Lower leg skin (tissue), 4 donors: ENCODE results near the gene CTNNA2. TPM values are rescaled to one million over a fixed set of nuclear protein-coding genes. Genes with fewer than 3 reads are reported as not detected.

Experiments
- DNase-seq, 2 donors: peaks; one replicate each; pipeline ENCODE4 v3.0.0-alpha.2; 2019; ENCODE audit warnings: low spot score in 2 of 2
- H3K4me3 ChIP-seq: fragments of 200-600 bp; sonication (generic); 2 replicates; pipeline ENCODE4 v1.5.1; 2017; ENCODE audit warnings: mild to moderate bottlenecking, low read depth; ENCODE audit not compliant: poor library complexity, severe bottlenecking
- POLR2A ChIP-seq, 2 donors: fragments of 450-650 bp; IDR thresholded peaks; one replicate each; pipeline ENCODE4 v1.6.1; 2016 to 2017; ENCODE audit warnings: antibody characterized with exemption in 2 of 2, mild to moderate bottlenecking in 1 of 2, moderate library complexity in 1 of 2
- WGBS, 2 donors: methylation state at CpG; one replicate each; pipeline ENCODE4 v1.1.5; 2018; 5-methylcytosine and 5-hydroxymethylcytosine counted together
- intact Hi-C: fragments of 100-400 bp; cut with DNase I; formaldehyde crosslinking; loops from one replicate; pipeline ENCODE4 v1.15.0; 2023; ENCODE audit warnings: low total_unique reads
- total RNA-seq, 4 donors: library from RNA; depleted of rRNA; stranded (reverse); fragments of >200 nt; gene quantifications; one replicate each; pipeline ENCODE4 v1.1.0, GENCODE V29; 2016
- TF ChIP-seq, protein P1 (sequence below), 3 donors: fragments of 450-650 bp; IDR thresholded peaks; one replicate each; pipeline ENCODE4 v1.5.1; 2016; ENCODE audit warnings: antibody characterized with exemption in 3 of 3, mild to moderate bottlenecking in 3 of 3, moderate library complexity in 2 of 3

CTNNA2 gene
- total RNA-seq, 4 donors from 2014 or later, result not detected

DNA sequence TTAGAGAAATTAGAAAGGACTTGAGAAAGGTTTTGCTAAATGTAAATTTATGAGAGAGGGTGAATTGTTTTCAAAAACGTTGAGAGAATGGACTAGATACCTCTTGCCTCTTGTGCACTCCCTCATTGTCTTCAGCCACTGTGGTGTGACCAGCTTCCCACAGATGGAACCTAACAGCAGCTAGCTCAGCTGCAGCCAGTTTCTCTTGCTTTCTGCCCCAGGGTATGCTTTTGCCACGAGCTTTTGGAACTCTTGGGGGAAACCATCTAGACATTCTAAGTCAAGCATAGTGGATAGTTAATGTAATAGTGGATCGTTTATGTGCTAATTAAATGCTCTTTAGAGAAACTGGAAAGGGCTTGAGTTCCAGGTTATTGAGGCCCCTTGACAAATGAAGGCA, 288.2 kb downstream of the CTNNA2 start:
- H3K4me3 ChIP-seq, result no peak overlapping the region
- DNase-seq, result no peak
- intact Hi-C loops, result no loop called here
- TF ChIP-seq, protein P1, sequence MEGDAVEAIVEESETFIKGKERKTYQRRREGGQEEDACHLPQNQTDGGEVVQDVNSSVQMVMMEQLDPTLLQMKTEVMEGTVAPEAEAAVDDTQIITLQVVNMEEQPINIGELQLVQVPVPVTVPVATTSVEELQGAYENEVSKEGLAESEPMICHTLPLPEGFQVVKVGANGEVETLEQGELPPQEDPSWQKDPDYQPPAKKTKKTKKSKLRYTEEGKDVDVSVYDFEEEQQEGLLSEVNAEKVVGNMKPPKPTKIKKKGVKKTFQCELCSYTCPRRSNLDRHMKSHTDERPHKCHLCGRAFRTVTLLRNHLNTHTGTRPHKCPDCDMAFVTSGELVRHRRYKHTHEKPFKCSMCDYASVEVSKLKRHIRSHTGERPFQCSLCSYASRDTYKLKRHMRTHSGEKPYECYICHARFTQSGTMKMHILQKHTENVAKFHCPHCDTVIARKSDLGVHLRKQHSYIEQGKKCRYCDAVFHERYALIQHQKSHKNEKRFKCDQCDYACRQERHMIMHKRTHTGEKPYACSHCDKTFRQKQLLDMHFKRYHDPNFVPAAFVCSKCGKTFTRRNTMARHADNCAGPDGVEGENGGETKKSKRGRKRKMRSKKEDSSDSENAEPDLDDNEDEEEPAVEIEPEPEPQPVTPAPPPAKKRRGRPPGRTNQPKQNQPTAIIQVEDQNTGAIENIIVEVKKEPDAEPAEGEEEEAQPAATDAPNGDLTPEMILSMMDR (IDR thresholded peaks at IDR 0.05), result no peak
- no peak for TF ChIP-seq POLR2A (IDR thresholded peaks at IDR 0.05)
- WGBS, 2 donors, result 45 to 48% methylated on average over 3 of the region's 3 CpGs

DNA sequence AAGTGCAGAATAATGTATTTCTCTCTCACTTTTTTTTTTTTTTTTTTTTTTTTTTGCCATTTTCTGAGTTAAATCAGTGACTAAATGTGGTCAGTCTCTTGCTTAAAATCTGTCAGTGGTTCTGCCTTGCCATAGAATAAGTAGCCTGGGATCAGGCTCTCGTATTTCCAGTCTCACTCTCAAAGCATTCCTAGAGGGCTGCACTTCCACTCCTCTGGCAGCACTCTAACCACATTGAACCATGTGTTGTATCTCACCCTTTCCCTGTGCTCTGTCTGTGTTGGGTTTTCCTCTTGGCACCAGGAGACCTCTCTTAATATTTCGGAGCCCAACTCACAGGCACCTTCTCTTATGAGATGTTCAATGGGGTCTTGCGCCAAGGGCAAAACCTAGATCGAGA, 304.4 kb downstream of the CTNNA2 start:
- TF ChIP-seq POLR2A (IDR thresholded peaks at IDR 0.05), result no peak
- TF ChIP-seq, protein P1 (IDR thresholded peaks at IDR 0.05), result no peak
- no peak for DNase-seq
- no peak overlapping the region for H3K4me3 ChIP-seq
- 76 to 78% methylated on average over 4 of the region's 4 CpGs for WGBS, 2 donors
- intact Hi-C loops, result no loop called here

- intact Hi-C loops, result no loop called here
- 56 to 57% methylated on average over 4 of the region's 4 CpGs for WGBS, 2 donors
- DNase-seq, result no peak
- TF ChIP-seq, protein P1 (IDR thresholded peaks at IDR 0.05), result no peak
- no peak for TF ChIP-seq POLR2A (IDR thresholded peaks at IDR 0.05)
- H3K4me3 ChIP-seq, result no peak overlapping the region
Observed at GRCh38 chr2:79820281-79820680, 307.4 kb downstream of the CTNNA2 start.

GRCh38 chr2:79822136-79822535, 309.3 kb downstream of the CTNNA2 start:
- no peak overlapping the region for H3K4me3 ChIP-seq
- 69 to 70% methylated on average over 2 of the region's 2 CpGs for WGBS, 2 donors
- intact Hi-C loops, result no loop called here
- no peak for DNase-seq
- TF ChIP-seq, protein P1 (IDR thresholded peaks at IDR 0.05), result no peak
- TF ChIP-seq POLR2A (IDR thresholded peaks at IDR 0.05), result no peak

DNA sequence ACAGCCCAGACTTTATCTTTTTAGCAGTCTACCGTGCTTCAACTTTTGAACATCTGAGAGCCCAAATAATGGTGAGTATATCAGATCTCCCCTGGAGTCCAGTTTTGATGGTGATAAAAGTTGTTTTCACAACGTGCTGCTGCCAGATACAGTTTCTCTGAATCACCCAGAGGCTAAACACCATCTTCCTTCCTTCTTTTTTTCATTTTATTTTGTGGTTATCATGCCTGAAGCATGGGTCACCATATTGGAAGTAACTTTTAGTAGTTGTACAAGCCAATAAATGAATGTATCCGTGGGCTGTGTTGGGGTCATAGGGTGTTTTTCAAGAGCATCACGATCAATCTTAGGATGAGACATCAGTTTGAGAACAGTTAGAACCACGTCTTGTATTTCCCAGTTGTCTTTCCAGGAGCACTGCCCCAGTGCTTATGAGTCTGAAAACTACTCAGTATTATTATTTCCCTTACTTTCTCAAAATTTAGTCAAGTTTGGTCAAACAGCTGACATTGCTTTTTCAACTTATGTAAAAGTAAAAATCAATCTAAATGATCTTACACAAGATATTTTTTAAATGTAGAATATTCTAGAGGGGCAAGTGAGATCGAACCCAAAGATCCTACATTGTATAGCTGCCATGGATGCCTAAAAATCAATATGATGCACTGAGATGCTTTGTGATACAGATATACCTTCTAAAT, 311.4 kb downstream of the CTNNA2 start:
- 67% methylated on average over 6 of the region's 6 CpGs for WGBS, 2 donors
- intact Hi-C loops, result no loop called here
- no peak for DNase-seq
- no peak for TF ChIP-seq POLR2A (IDR thresholded peaks at IDR 0.05)
- TF ChIP-seq, protein P1 (IDR thresholded peaks at IDR 0.05), result no peak
- H3K4me3 ChIP-seq, result no peak overlapping the region

GRCh38 chr2:79827881-79828280, 315.0 kb downstream of the CTNNA2 start:
- H3K4me3 ChIP-seq, result no peak overlapping the region
- intact Hi-C loops, result no loop called here
- 96 to 99% methylated on average over 1 of the region's 1 CpG for WGBS, 2 donors
- TF ChIP-seq, protein P1 (IDR thresholded peaks at IDR 0.05), result no peak
- TF ChIP-seq POLR2A (IDR thresholded peaks at IDR 0.05), result no peak
- DNase-seq, result no peak
